Measurements from ENCODE around the gene ANTXRL. TPM values are rescaled to one million over a fixed set of nuclear protein-coding genes. Genes with fewer than 3 reads are reported as not detected.

ANTXRL gene
- total RNA-seq, 1 donor from 2014 or later = not detected

GRCh38 chr10:46289209-46289810 is 2.5 kb downstream of the ANTXRL start:
- Mint-ChIP-seq H3K27me3 (ENCODE audit: low read depth) (peaks cover 6% of the 10 kb centered on the region), H3K36me3 (no peaks in the 10 kb centered on the region), H3K9me3 (no peaks in the 10 kb centered on the region), H3K4me1 (peaks cover 3% of the 10 kb centered on the region), H3K4me3 (no peak overlapping the region), H3K27ac (no peak overlapping the region)
- DNase-seq (ENCODE audit: low spot score in 2 of 2, unreplicated experiment in 2 of 2) = no peak
- no peak for TF ChIP-seq CTCF (IDR thresholded peaks at IDR 0.05; ENCODE audit: unreplicated experiment)

DNA sequence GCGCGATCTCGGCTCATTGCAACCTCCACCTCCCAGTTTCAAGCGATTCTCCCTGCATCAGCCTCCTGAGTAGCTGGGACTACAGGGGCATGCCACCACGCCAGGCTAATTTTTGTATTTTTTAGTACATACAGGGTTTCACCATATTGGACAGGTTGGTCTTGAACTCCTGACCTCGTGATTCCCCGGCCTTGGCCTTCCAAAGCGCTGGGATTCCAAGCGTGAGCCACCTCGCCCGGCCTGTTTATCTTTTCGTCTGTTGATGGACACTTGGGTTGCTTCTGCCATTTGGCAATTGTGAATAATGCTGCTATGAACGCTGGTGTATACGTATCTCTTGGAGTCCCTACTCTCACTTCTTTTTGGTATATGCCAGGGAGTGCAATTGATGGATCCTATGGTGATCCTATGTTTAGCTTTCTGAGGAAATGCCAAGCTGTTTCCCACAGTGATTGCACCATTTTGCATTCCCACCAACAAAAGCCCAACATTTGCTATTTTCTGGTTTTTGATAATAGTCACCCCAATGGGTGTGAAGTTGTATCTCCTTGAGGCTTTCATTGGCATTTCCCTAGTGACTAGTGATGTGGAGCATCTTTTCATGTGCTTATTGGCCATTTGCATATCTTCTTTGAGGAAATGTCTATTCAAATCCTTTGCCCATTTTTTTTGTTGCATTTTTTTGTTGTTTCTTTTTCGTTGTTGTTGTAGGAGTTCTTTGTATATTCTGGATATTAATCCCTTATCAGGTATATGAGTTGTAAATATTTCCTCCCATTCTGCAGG is 3.5 kb downstream of the ANTXRL start:
- Mint-ChIP-seq H3K9me3 (no peaks in the 10 kb centered on the region), H3K4me1 (no peaks in the 10 kb centered on the region), H3K36me3 (no peaks in the 10 kb centered on the region), H3K27ac (no peak overlapping the region), H3K27me3 (ENCODE audit: low read depth) (peaks cover 3% of the 10 kb centered on the region), H3K4me3 (no peak overlapping the region)
- TF ChIP-seq CTCF (IDR thresholded peaks at IDR 0.05; ENCODE audit: unreplicated experiment) = no peak
- no peak for DNase-seq (ENCODE audit: low spot score in 2 of 2, unreplicated experiment in 2 of 2)

- TF ChIP-seq CTCF (IDR thresholded peaks at IDR 0.05; ENCODE audit: unreplicated experiment) = no peak
- H3K27me3 Mint-ChIP-seq (ENCODE audit: low read depth) = no peaks in the 10 kb centered on the region
- H3K4me3 Mint-ChIP-seq = no peak overlapping the region
- DNase-seq (ENCODE audit: low spot score in 2 of 2, unreplicated experiment in 2 of 2) = no peak
- no peak overlapping the region for H3K27ac Mint-ChIP-seq
- H3K4me1 Mint-ChIP-seq = no peaks in the 10 kb centered on the region
- no peaks in the 10 kb centered on the region for H3K36me3 Mint-ChIP-seq
- no peaks in the 10 kb centered on the region for H3K9me3 Mint-ChIP-seq
These were observed 5.2 kb downstream of the ANTXRL start for GRCh38 chr10:46291817-46292572.

DNA sequence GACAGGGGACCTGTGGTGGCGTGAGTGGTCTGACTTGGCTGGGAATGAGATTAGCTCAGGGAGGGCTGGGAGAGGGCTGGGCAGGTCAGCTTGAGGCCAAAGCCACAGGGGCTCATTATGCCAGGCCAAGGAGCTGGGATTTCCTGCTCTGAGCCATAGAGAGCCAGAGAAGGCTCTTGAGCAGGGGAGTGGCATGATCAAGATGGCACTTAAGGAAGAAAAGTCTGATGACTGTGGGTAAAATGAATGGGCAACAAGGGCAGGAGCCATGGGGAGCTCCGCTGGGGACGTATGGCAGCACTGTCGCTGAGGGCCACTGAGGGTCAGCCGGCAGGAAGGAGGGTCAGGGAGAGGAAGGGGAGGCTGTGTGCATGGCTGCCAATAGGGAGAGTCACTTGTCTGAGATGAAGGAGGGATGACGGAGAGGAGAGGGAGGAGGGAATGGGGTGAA is 5.8 kb downstream of the ANTXRL start:
- H3K27ac Mint-ChIP-seq = no peak overlapping the region
- H3K4me1 Mint-ChIP-seq = no peaks in the 10 kb centered on the region
- H3K27me3 Mint-ChIP-seq (ENCODE audit: low read depth) = no peaks in the 10 kb centered on the region
- H3K36me3 Mint-ChIP-seq = no peaks in the 10 kb centered on the region
- no peak for TF ChIP-seq CTCF (IDR thresholded peaks at IDR 0.05; ENCODE audit: unreplicated experiment)
- no peak overlapping the region for H3K4me3 Mint-ChIP-seq
- H3K9me3 Mint-ChIP-seq = no peaks in the 10 kb centered on the region
- DNase-seq (ENCODE audit: low spot score in 2 of 2, unreplicated experiment in 2 of 2) = no peak

DNA sequence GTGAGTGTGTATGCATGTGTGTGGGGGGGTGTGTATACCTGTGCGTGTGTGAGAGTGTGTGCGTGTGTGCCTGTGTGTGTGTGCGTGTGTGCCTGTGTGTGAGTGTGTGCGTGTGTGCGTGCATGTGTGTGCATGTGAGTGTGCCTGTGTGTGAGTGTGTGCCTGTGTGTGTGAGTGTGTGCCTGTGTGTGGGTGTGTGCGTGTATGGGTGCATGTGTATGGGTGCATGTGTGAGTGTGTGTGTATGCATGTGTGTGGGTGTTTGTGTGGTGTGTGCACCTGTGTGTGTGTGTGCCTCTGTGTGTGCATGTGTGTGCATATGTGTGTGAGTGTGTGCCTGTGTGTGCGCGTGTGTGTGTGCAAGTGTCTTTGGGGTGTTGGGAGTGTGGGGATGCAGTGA is 6.4 kb downstream of the ANTXRL start:
- Mint-ChIP-seq H3K4me1 (no peaks in the 10 kb centered on the region), H3K36me3 (no peaks in the 10 kb centered on the region), H3K4me3 (no peak overlapping the region), H3K9me3 (no peaks in the 10 kb centered on the region), H3K27me3 (ENCODE audit: low read depth) (no peaks in the 10 kb centered on the region), H3K27ac (no peak overlapping the region)
- DNase-seq (ENCODE audit: low spot score in 2 of 2, unreplicated experiment in 2 of 2) = no peak
- TF ChIP-seq CTCF (IDR thresholded peaks at IDR 0.05; ENCODE audit: unreplicated experiment) = no peak

All from mesothelial cell of epicardium (in vitro differentiated cells).